HL-60 (cell line): Measurements from ENCODE around the gene USH1C.

ENCODE experiments used
- CTCF ChIP-seq: IDR thresholded peaks from one replicate; pipeline ENCODE4 v1.5.1; 2011; ENCODE audit warnings: low read length, control low read depth, inconsistent platforms; ENCODE audit not compliant: insufficient read depth
- GABPA ChIP-seq: IDR thresholded peaks from 2 replicates; pipeline ENCODE4 v1.6.1; 2012; ENCODE audit warnings: low read depth
- POLR2AphosphoS5 ChIP-seq: IDR thresholded peaks from 2 replicates; pipeline ENCODE4 v1.6.1; 2012; ENCODE audit warnings: low read depth
- SPI1 ChIP-seq: IDR thresholded peaks from 2 replicates; pipeline ENCODE4 v1.6.1; 2012; ENCODE audit warnings: low read depth, mild to moderate bottlenecking, borderline replicate concordance

GRCh38 chr11:17543574-17544180 lies 539 bp downstream of the USH1C start:
- TF ChIP-seq SPI1 (no peak), CTCF (no peak), POLR2AphosphoS5 (no peak), GABPA (no peak)
